Measurements from ENCODE around the gene MST1R.
"Not testable (repeated sequence)": the region's sequence is repeated elsewhere in the genome, so short reads cannot be mapped to it uniquely, and the experiment has no call there.

Gene MST1R

GRCh38 chr3:49903451-49904424 lies at the start of gene MST1R:
Gene MST1R (minus strand): TSS chr3:49903873. CDS start chr3:49903609, 264 bp downstream.
- peak; percentile 57 for DNase-seq (ENCODE audit: low spot score)

DNA sequence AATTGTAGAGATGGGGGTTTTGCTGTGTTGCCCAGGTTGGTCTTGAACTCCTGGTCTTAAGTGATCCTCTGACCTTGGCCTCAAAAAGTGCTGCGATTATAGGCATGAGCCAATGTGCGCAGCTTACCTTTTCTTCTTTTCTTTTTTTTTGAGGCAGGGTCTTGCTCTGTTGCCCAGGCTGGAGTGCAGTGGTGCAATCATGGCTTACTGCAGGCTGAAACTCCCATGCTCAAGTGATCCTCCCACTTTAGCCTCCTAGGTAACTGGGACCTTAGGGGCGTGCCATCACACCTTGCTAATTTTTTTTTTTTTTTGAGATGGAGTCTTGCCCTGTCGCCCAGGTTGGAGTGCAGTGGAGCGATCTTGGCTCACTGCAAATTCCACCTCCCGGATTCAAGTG lies 49.3 kb upstream of the MST1R start:
- no peak for DNase-seq (ENCODE audit: low spot score)

DNA sequence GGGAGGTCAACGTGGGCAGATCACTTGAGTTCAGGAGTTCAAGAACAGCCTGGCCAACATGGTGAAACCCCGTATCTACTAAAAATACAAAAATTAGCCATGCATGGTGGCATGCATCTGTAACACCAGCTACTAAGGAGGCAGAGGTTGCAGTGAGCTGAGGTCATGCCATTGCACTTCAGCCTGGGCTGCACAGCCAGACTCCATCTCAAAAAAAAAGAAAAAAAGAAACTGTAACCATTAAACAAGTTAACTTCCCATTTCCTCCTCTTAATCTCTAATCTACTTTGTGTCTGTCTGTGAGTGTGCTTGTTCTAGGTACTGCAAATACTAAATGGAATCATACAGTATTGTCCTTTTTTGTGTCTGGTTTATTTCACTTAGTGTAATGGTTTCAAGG lies 39.0 kb upstream of the MST1R start:
- DNase-seq (ENCODE audit: low spot score) = peak; percentile 44

- DNase-seq (ENCODE audit: low spot score) = peak; percentile 35
Measured at GRCh38 chr3:49940667-49941249, 37.1 kb upstream of the MST1R start.

DNA sequence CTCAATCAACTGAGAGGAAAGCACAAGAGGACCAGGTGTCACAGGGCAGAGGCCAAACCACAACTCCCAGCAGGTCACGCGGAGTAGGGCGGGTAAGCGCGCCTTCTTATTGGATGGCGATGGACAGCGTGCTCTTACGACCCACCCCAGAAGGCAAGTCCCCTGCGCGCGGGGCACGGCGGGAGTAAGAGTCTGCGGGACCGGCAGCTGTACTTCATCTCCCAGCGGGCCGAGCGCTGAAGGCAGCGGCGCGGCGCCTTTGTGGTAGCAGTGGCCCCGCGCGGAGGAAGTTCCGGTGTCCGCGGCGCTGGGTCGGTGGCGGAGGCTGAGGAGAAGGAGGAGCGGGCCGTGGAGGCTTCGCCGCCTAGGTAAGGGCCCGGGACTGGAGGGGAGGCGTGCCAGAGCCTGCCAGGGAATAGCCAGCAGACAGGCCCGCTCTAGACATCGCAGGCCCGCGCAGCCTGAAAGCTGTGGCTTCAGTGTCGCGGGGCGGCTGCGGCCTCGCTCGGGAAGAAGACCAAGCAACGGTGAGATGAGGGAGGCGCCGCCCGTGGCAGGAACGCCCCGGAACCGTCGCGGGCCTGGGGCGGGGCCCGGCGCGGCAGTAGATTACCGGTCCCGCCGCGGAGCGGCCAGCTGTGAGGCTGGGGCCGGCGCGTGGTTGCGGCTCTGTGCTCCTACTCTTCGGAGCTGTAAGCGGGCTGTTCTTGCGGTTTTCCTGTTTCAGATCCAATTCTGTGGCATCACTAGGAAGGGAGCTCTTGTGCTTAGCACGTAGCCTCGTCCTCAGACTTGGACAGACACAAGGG lies 36.4 kb upstream of the MST1R start, which contains the start of gene RBM6:
Gene RBM6, plus strand, starts transcription at position 293 of the 809 bp plus-strand sequence. CDS start 22,492 bp downstream, outside the sequence.
- DNase-seq (ENCODE audit: low spot score) = peak; percentile 95

DNA sequence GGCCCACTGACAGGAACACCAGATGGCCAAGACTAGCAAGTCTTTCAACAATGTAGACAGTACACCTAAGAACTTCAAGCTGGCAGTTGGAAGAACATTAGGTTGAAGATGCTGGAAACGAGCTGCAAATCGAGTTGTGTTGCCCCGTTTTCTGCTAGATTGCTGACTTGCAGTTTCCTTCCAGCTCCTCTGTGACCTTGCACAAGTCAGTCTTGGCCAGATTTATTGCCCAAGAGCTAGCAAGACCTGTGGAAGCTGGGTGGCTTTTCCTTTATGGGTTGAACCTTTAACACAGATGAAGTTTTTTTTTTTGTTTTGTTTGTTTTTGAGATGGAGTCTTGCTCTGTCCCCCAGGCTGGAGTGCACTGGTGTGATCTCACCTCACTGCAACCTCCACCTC lies 33.4 kb upstream of the MST1R start:
- DNase-seq (ENCODE audit: low spot score) = no peak

DNA sequence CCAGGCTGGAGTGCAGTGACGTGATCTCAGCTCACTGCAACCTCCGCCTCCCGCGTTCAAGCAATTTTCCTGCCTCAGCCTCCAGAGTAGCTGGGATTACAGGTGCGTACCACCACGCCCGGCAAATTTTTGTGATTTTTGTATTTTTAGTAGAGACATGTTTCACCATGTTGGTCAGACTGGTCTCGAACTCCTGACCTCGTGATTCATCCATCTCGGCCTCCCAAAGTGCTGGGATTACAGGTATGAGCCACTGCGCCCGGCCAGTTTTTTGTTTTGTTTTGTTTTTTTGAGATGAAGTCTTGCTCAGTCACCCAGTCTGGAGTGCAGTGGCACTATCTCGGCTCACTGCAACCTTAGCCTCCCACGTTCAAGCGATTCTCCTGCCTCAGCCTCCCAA lies 28.6 kb upstream of the MST1R start:
- DNase-seq (ENCODE audit: low spot score) = not testable (repeated sequence)

GRCh38 chr3:49930922-49931321 lies 27.2 kb upstream of the MST1R start:
- no peak for DNase-seq (ENCODE audit: low spot score)

DNA sequence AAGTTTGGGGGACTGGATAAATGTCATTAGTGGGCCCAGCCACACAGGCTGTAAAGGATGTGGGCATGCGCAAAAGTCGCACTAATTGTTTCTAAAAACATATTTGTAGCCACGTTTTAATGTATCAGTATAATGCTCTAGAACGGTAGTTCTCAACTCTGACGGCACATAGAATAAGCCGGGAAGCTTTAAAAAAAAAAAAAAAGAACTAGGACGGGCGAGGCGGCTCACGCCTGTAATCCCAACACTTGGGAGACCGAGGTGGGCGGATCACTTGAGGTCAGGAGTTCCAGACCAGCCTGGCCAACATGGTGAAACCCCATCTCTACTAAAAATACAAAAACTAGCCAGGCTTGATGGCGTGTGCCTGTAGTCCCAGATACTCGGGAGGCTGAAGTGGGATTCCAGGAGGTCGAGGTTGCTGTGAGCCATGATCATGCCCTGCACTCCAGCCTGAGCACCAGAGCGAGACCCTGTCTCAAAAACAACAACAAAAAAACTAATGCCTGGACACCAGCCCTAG lies 26.6 kb upstream of the MST1R start:
- no peak for DNase-seq (ENCODE audit: low spot score)

- peak; percentile 80 for DNase-seq (ENCODE audit: low spot score)
Measured at GRCh38 chr3:49929291-49930167, 25.9 kb upstream of the MST1R start, which contains the start of gene MON1A. Gene MON1A (minus strand): TSS chr3:49929811. CDS start chr3:49913346, 16,465 bp downstream.

DNA sequence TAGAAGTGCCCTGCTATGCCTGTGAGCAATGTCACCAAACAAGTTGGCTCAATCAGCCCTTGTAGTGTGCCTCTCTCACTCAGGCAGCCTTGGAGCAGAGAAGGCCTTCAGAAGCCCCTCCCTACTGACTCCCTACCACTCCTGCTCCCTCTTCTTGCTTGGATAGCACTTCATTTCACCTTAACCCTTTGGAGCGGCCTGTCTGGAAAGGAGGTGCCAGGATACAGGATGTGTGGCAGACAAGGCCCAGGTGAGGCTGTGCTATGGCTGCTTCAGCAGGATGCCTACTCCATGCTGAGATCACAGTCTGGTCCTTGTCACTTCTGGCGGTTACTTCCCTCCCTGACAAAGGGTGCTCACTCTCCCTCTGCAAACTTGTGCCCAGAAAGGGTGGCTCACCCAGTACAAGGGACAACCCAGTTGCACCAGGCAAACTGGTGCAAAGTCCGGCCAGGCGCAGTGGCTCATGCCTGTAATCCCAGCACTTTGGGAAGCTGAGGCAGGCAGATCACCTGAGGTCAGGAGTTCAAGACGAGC lies 24.9 kb upstream of the MST1R start:
- no peak for DNase-seq (ENCODE audit: low spot score)

GRCh38 chr3:49927798-49928197 lies 24.1 kb upstream of the MST1R start:
- DNase-seq (ENCODE audit: low spot score) = no peak

DNA sequence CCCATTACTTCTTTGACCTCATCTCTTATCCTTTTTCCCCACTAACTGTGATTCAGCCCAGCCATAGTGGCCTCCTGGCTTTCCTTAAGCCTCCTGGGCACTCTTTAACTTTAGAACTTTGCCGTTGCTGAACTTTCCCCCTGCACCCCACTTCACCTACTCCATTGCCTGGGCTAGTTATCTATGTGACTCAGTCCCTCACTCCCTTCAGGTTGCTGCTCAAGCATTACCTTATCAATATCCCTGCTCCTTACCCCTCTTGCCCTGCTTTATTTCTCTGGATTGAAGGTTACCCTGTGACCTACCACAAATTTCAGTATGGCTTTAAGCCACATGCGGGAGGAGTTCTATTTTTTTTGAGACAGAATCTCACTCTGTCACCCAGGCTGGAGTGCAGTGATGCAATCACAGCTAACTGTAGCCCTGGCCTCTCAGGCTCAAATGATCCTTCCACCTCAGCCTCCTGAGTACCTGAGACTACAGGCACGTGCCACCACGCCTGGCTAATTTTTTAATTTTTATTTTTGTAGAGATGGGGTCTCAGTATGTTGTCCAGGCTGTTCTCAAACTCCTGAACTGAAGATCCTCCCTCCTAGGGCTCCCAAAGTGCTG lies 22.6 kb upstream of the MST1R start:
- DNase-seq (ENCODE audit: low spot score) = no peak

- DNase-seq (ENCODE audit: low spot score) = no peak
Measured at GRCh38 chr3:49925485-49925884, 21.8 kb upstream of the MST1R start.

- DNase-seq (ENCODE audit: low spot score) = no peak
Measured at GRCh38 chr3:49924683-49925082, 21.0 kb upstream of the MST1R start.

GRCh38 chr3:49917806-49918590 lies 14.3 kb upstream of the MST1R start:
- not testable (repeated sequence) for DNase-seq (ENCODE audit: low spot score)

GRCh38 chr3:49916686-49917085 lies 13.0 kb upstream of the MST1R start:
- DNase-seq (ENCODE audit: low spot score) = no peak

DNA sequence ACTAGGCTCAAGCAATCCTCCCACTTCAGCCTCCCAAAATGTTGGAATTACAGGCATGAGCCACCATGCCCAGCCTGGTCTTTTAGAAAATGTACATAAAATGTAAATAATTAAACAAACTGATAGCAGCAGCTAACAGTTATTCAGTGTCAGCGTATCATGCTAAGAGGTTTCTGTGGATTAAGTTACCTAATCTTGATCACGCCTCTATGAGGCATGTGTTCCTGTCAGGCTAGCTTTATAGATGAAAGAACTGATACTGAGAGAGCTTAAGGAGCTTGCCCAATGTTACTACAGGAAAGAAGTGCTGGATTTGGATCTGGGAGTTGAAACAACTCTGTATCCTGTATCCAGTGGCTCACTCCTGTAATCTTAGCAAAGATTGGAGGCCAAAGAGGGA lies 11.2 kb upstream of the MST1R start:
- no peak for DNase-seq (ENCODE audit: low spot score)

- no peak for DNase-seq (ENCODE audit: low spot score)
Measured at GRCh38 chr3:49912881-49913281, 9.2 kb upstream of the MST1R start.
